Endothelial cell of umbilical vein (primary cell): ENCODE measurements around the gene CD58. TPM values are rescaled to one million over a fixed set of nuclear protein-coding genes. Genes with fewer than 3 reads are reported as not detected.
A peak's percentile ranks its signal among the peaks of the same experiment; 100 is the strongest.

ENCODE experiments used
- BruUV-seq: library from RNA; stranded (reverse); fragments of 400-500 nt; replicated peaks from 2 replicates; lab custom pipeline; 2021; lab: Mats Ljungman, UMichigan
- CTCF ChIA-PET: fragments of 300-600, 350-600 bp; sonication (Branson Sonifier 250); formaldehyde crosslinking; loops from one replicate; lab custom pipeline; 2021; ENCODE audit warnings: antibody characterized with exemption, inconsistent platforms; lab: Charles Lee
- POLR2A ChIA-PET: fragments of 300-600, 350-600 bp; sonication (Branson Sonifier 250); formaldehyde crosslinking; loops from one replicate; lab custom pipeline; 2021; ENCODE audit warnings: antibody characterized with exemption, inconsistent platforms; lab: Charles Lee
- DNase-seq: peaks from one replicate; pipeline ENCODE4 v3.0.0-alpha.2; 2011; ENCODE audit warnings: low read depth, low spot score
- FAIRE-seq: peaks from 2 replicates; lab custom pipeline; 2011; peaks lifted over from hg19 to GRCh38; lab: Jason Lieb, UNC
- H2AFZ ChIP-seq: 2 replicates; pipeline ENCODE4 v1.6.0; 2012; ENCODE audit warnings: low read depth, low read length, control low read depth, inconsistent platforms
- H3K27ac ChIP-seq: 2 replicates; pipeline ENCODE4 v1.5.1; 2011; ENCODE audit warnings: low read depth, mild to moderate bottlenecking, control low read depth, low read length, moderate library complexity; ENCODE audit not compliant: insufficient read depth
- H3K27me3 ChIP-seq, 2 experiments: 2 replicates each; pipeline versions ENCODE4 v1.6.0 to v1.6.1; 2011; ENCODE audit warnings: low read length in 2 of 2, mixed read lengths in 1 of 2; ENCODE audit not compliant: control insufficient read depth in 2 of 2, insufficient read depth in 2 of 2
- H3K36me3 ChIP-seq, 2 experiments: 2 replicates in 1 of 2; 3 replicates in 1 of 2; pipeline ENCODE4 v1.5.1; 2011; ENCODE audit warnings: low read length in 2 of 2, mild to moderate bottlenecking in 1 of 2, moderate library complexity in 1 of 2; ENCODE audit not compliant: control insufficient read depth in 2 of 2, insufficient read depth in 2 of 2; ENCODE audit errors: extremely low read depth in 1 of 2
- H3K4me1 ChIP-seq: 3 replicates; pipeline ENCODE4 v1.5.1; 2011; ENCODE audit warnings: mild to moderate bottlenecking, low read length; ENCODE audit not compliant: control insufficient read depth, insufficient read depth; ENCODE audit errors: extremely low read depth
- H3K4me2 ChIP-seq: 2 replicates; pipeline ENCODE4 v1.6.1; 2011; ENCODE audit warnings: low read length, control low read depth, mixed read lengths; ENCODE audit not compliant: insufficient read depth
- H3K4me3 ChIP-seq, 3 experiments: fragments of 200-600 bp in 1 of 3; sonication (generic), shearing (Covaris generic) in 1 of 3; replicated peaks in 1 of 3; 2 replicates each; pipeline ENCODE4 v1.5.1; 2011 to 2016; ENCODE audit warnings: control low read depth in 3 of 3, low read length in 3 of 3, mild to moderate bottlenecking in 2 of 3, inconsistent platforms in 1 of 3, low read depth in 1 of 3, moderate library complexity in 1 of 3; ENCODE audit not compliant: insufficient read depth in 1 of 3
- H3K79me2 ChIP-seq: 2 replicates; pipeline ENCODE4 v1.6.0; 2012; ENCODE audit warnings: low read length, inconsistent platforms; ENCODE audit not compliant: control insufficient read depth, insufficient read depth
- H3K9ac ChIP-seq: replicated peaks from 2 replicates; pipeline ENCODE3; 2011; ENCODE audit warnings: low read length, control low read depth; ENCODE audit not compliant: insufficient read depth; ENCODE audit errors: extremely low read depth
- H3K9me1 ChIP-seq: replicated peaks from 3 replicates; pipeline ENCODE4 v1.6.0; 2011; ENCODE audit warnings: mild to moderate bottlenecking, low read length; ENCODE audit not compliant: control insufficient read depth, insufficient read depth; ENCODE audit errors: extremely low read depth
- H3K9me3 ChIP-seq: replicated peaks from 2 replicates; pipeline ENCODE4 v1.5.1; 2012; ENCODE audit warnings: low read length, inconsistent platforms; ENCODE audit not compliant: control insufficient read depth, insufficient read depth
- H4K20me1 ChIP-seq: replicated peaks from 2 replicates; pipeline ENCODE3; 2011; ENCODE audit warnings: mild to moderate bottlenecking, low read length; ENCODE audit not compliant: control insufficient read depth, insufficient read depth; ENCODE audit errors: extremely low read depth
- EZH2 ChIP-seq: IDR thresholded peaks from 2 replicates; pipeline ENCODE4 v1.6.1; 2012; ENCODE audit warnings: borderline replicate concordance, low read depth, mild to moderate bottlenecking, moderate library complexity, low read length, inconsistent platforms; ENCODE audit not compliant: severe bottlenecking
- FOS ChIP-seq: IDR thresholded peaks from 2 replicates; pipeline ENCODE4 v1.6.1; 2011; ENCODE audit warnings: mild to moderate bottlenecking, low read length, moderate library complexity, borderline replicate concordance; ENCODE audit not compliant: insufficient read depth
- GATA2 ChIP-seq: IDR thresholded peaks from 2 replicates; pipeline ENCODE4 v1.7.0; 2011; ENCODE audit warnings: low read depth, mild to moderate bottlenecking, moderate library complexity, mixed read lengths, low read length; ENCODE audit not compliant: insufficient read length, insufficient read depth
- JUN ChIP-seq: IDR thresholded peaks from 2 replicates; pipeline ENCODE4 v1.6.1; 2011; ENCODE audit warnings: borderline replicate concordance, low read depth; ENCODE audit not compliant: insufficient read length, insufficient read depth
- POLR2AphosphoS5 ChIP-seq: IDR thresholded peaks from 2 replicates; pipeline ENCODE4 v1.6.1; 2012; ENCODE audit warnings: low read depth, mild to moderate bottlenecking, control low read depth, low read length, moderate library complexity; ENCODE audit not compliant: insufficient read depth
- dilution Hi-C: fragments of 300-500 bp; cut with MboI; formaldehyde crosslinking; loops from one replicate; pipeline ENCODE4 v1.15.0; 2019; ENCODE audit warnings: low sequenced_read_pairs; ENCODE audit not compliant: extremely low pct_ligation_motif_present
- intact Hi-C: fragments of 100-400 bp; cut with micrococcal nuclease; formaldehyde crosslinking; loops from one replicate; pipeline ENCODE4 v1.10.0; 2022
- polyA plus RNA-seq, 4 experiments: library from polyadenylated mRNA; depleted of rRNA in 3 of 4; stranded (reverse) in 3 of 4; unstranded in 1 of 4; fragments of >200 nt; gene quantifications; 2 replicates each; pipeline versions ENCODE4 v1.2.1 to v1.2.3, GENCODE V29; 2011 to 2012; ENCODE audit warnings: missing spikeins in 1 of 4
- total RNA-seq: library from RNA; stranded (reverse); gene quantifications from 2 replicates; pipeline ENCODE4 v1.2.3, GENCODE V29; 2021
- TF ChIP-seq, protein P1 (sequence below), 2 donors: IDR thresholded peaks; 1 replicate in 1 of 2; 2 replicates in 1 of 2; pipeline ENCODE4 v1.5.1; 2011; ENCODE audit warnings: low read length in 2 of 2, mild to moderate bottlenecking in 2 of 2, moderate library complexity in 2 of 2, control low read depth in 1 of 2, inconsistent platforms in 1 of 2, low read depth in 1 of 2; ENCODE audit not compliant: insufficient read depth in 1 of 2; ENCODE audit errors: extremely low read depth in 1 of 2
- TF ChIP-seq, protein P2 (sequence below): IDR thresholded peaks from 2 replicates; pipeline ENCODE4 v1.6.1; 2011; ENCODE audit not compliant: insufficient read depth, insufficient read length

Gene CD58
- total and polyA plus RNA-seq, 2 donors (not counting 3 experiments of a cell fraction or from before 2014, with no cell fraction given), result 9.8 to 12.7 TPM

DNA sequence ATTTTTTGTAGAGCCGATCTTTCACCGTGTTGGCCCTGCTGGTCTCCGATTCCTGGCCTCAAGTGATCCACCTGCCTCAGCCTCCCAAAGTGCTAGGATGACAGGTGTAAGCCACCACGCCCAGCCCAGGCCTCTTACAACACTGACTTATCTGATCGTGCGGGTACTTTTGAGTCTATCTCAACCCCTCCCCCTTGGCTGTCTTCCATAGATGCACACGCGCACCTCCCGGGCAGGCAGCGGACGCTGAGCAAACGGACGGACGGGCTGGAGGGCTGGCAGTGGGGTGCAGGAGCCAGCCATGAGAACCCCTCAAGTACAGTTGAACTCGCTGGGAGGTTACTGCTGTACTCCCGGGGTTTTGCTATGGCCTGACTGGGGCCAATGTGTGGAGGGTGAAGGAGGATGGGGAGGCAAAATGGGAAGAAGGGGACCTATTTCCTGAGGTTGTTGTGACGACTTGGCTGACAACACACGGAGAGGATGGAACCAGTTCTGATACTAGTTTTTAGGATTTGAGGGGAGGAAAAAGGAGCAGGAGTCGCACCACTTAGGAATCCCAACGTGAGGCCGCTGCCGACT, 959 bp downstream of the CD58 start:
- CTCF ChIA-PET, result interaction anchor here (0.9 to 1.5 kb wide), 2 partner anchors 70 to 84 kb away, joined by 3 read pairs; no protein-coding TSS in a partner anchor
- Histone ChIP-seq H2AFZ (peak overlapping the region; percentile 53), H3K4me2 (peak overlapping the region; percentile 52), H3K4me3 (peak overlapping the region; percentile 2 to 69 (median 64)), H3K36me3 (no peaks in the 10 kb centered on the region), H3K9me3 (no peaks in the 10 kb centered on the region), H4K20me1 (no peaks in the 10 kb centered on the region), H3K79me2 (peaks cover 6% of the 10 kb centered on the region), H3K9me1 (no peaks in the 10 kb centered on the region), H3K4me1 (peaks cover 9% of the 10 kb centered on the region), H3K9ac (peak overlapping the region; percentile 1), H3K27ac (no peak overlapping the region), H3K27me3 (peaks cover 4 to 6% of the 10 kb centered on the region in 2 experiments)
- DNase-seq (no peak), FAIRE-seq (peak; percentile 18)
- dilution Hi-C loops (no loop called here), intact Hi-C loops (loop anchor here (2.0 to 10.0 kb wide), 9 partner anchors 65 to 552 kb away; partner anchors contain the start of genes ATP1A1 and TRIM45)
- TF ChIP-seq, protein P1, sequence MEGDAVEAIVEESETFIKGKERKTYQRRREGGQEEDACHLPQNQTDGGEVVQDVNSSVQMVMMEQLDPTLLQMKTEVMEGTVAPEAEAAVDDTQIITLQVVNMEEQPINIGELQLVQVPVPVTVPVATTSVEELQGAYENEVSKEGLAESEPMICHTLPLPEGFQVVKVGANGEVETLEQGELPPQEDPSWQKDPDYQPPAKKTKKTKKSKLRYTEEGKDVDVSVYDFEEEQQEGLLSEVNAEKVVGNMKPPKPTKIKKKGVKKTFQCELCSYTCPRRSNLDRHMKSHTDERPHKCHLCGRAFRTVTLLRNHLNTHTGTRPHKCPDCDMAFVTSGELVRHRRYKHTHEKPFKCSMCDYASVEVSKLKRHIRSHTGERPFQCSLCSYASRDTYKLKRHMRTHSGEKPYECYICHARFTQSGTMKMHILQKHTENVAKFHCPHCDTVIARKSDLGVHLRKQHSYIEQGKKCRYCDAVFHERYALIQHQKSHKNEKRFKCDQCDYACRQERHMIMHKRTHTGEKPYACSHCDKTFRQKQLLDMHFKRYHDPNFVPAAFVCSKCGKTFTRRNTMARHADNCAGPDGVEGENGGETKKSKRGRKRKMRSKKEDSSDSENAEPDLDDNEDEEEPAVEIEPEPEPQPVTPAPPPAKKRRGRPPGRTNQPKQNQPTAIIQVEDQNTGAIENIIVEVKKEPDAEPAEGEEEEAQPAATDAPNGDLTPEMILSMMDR (IDR thresholded peaks at IDR 0.05; ENCODE audit: extremely low read depth in 1 of 2, insufficient read depth in 1 of 2, low read depth in 1 of 2, low read length in 2 of 2), result no peak
- TF ChIP-seq JUN (no peak), FOS (no peak), EZH2 (no peak), POLR2AphosphoS5 (no peak), GATA2 (no peak)
- TF ChIP-seq, protein P2, sequence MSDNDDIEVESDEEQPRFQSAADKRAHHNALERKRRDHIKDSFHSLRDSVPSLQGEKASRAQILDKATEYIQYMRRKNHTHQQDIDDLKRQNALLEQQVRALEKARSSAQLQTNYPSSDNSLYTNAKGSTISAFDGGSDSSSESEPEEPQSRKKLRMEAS, result no peak
- POLR2A ChIA-PET, result no interaction called here
- no TSS peak for BruUV-seq
